SK-N-SH (cell line): ENCODE data around the gene GNAT2.

Experiments
- EZH2phosphoT487 ChIP-seq: fragments of 200-600 bp; sonication (generic); IDR thresholded peaks from 2 replicates; pipeline ENCODE4 v1.6.1; 2017; ENCODE audit warnings: low read depth, mixed run types, mild to moderate bottlenecking, antibody characterized with exemption, moderate library complexity, borderline replicate concordance
- POLR2AphosphoS5 ChIP-seq: IDR thresholded peaks from 2 replicates; pipeline ENCODE4 v1.6.1; 2012; ENCODE audit warnings: low read depth, low read length
- RAD21 ChIP-seq: IDR thresholded peaks from 2 replicates; pipeline ENCODE4 v1.6.1; 2012; ENCODE audit warnings: mild to moderate bottlenecking, low read length
- TEAD4 ChIP-seq: IDR thresholded peaks from 2 replicates; pipeline ENCODE4 v1.4.0; 2012; ENCODE audit warnings: mild to moderate bottlenecking, borderline replicate concordance; ENCODE audit not compliant: insufficient read depth
- ZBTB33 ChIP-seq: IDR thresholded peaks from 2 replicates; pipeline ENCODE4 v1.4.0; 2012; ENCODE audit warnings: low read depth, borderline replicate concordance
- TF ChIP-seq, protein P1 (sequence below): fragments of 200-600 bp; sonication (generic); IDR thresholded peaks from 2 replicates; pipeline ENCODE4 v1.6.1; 2017; ENCODE audit warnings: antibody characterized with exemption, mild to moderate bottlenecking, moderate library complexity
- TF ChIP-seq, protein P2 (sequence below): IDR thresholded peaks from 2 replicates; pipeline ENCODE4 v1.4.0; 2012; ENCODE audit warnings: low read depth

GRCh38 chr1:109641861-109642260 is 22.4 kb upstream of the GNAT2 start:
- TF ChIP-seq, protein P1, sequence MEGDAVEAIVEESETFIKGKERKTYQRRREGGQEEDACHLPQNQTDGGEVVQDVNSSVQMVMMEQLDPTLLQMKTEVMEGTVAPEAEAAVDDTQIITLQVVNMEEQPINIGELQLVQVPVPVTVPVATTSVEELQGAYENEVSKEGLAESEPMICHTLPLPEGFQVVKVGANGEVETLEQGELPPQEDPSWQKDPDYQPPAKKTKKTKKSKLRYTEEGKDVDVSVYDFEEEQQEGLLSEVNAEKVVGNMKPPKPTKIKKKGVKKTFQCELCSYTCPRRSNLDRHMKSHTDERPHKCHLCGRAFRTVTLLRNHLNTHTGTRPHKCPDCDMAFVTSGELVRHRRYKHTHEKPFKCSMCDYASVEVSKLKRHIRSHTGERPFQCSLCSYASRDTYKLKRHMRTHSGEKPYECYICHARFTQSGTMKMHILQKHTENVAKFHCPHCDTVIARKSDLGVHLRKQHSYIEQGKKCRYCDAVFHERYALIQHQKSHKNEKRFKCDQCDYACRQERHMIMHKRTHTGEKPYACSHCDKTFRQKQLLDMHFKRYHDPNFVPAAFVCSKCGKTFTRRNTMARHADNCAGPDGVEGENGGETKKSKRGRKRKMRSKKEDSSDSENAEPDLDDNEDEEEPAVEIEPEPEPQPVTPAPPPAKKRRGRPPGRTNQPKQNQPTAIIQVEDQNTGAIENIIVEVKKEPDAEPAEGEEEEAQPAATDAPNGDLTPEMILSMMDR, result no peak
- TF ChIP-seq POLR2AphosphoS5 (no peak), EZH2phosphoT487 (no peak), TEAD4 (no peak), RAD21 (no peak), ZBTB33 (no peak)
- TF ChIP-seq, protein P2, sequence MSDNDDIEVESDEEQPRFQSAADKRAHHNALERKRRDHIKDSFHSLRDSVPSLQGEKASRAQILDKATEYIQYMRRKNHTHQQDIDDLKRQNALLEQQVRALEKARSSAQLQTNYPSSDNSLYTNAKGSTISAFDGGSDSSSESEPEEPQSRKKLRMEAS, result no peak
